Measurements from ENCODE around the gene RBAK.

RBAK gene

GRCh38 chr7:5045558-5046396, at the start of gene RBAK:
Gene RBAK, plus strand, starts transcription at chr7:5045860. Its CDS starts 2,217 bp downstream, at chr7:5048077.
- no peak for TF ChIP-seq CTCF (IDR thresholded peaks at IDR 0.05; ENCODE audit: low read depth, low read length)
- DNase-seq (ENCODE audit: extremely low read depth, low read depth): peak; percentile 88

GRCh38 chr7:4996696-4997222, 48.9 kb upstream of the RBAK start:
- no peak for TF ChIP-seq CTCF (IDR thresholded peaks at IDR 0.05; ENCODE audit: low read depth, low read length)
- DNase-seq (ENCODE audit: extremely low read depth, low read depth): no peak

GRCh38 chr7:4998244-4998643, 47.4 kb upstream of the RBAK start:
- TF ChIP-seq CTCF (IDR thresholded peaks at IDR 0.05; ENCODE audit: low read depth, low read length): no peak
- no peak for DNase-seq (ENCODE audit: extremely low read depth, low read depth)

GRCh38 chr7:4998910-4999309, 46.8 kb upstream of the RBAK start:
- TF ChIP-seq CTCF (IDR thresholded peaks at IDR 0.05; ENCODE audit: low read depth, low read length): no peak
- DNase-seq (ENCODE audit: extremely low read depth, low read depth): no peak

GRCh38 chr7:4999369-4999950, 46.2 kb upstream of the RBAK start:
- DNase-seq (ENCODE audit: extremely low read depth, low read depth): no peak
- TF ChIP-seq CTCF (IDR thresholded peaks at IDR 0.05; ENCODE audit: low read depth, low read length): no peak

GRCh38 chr7:5001003-5001402, 44.7 kb upstream of the RBAK start:
- DNase-seq (ENCODE audit: extremely low read depth, low read depth): no peak

More at GRCh38 chr7:5001003-5001402, 44.7 kb upstream of the RBAK start:
- TF ChIP-seq CTCF (IDR thresholded peaks at IDR 0.05; ENCODE audit: low read depth, low read length): no peak
